Panc1 (cell line): ENCODE measurements around the gene LIX1. TPM values are rescaled to one million over a fixed set of nuclear protein-coding genes. Genes with fewer than 3 reads are reported as not detected.

Experiments
- ATAC-seq: fragments of 200-7000 bp; cut with Tn5 transposase; 2 replicates; pipeline ENCODE4 v1.9.1; 2020; ENCODE audit warnings: mild to moderate bottlenecking, moderate library complexity
- BruUV-seq: library from RNA; stranded (reverse); fragments of 400-500 nt; replicated peaks from 2 replicates; lab custom pipeline; 2021; lab: Mats Ljungman, UMichigan
- CTCF ChIA-PET: fragments of 300-600 bp; sonication (Branson Sonifier 250); formaldehyde crosslinking; loops from one replicate; lab custom pipeline; 2022; ENCODE audit warnings: antibody characterized with exemption; lab: Charles Lee
- POLR2A ChIA-PET: fragments of 300-600 bp; sonication (Branson Sonifier 250); formaldehyde crosslinking; loops from one replicate; lab custom pipeline; 2022; ENCODE audit warnings: antibody characterized with exemption; lab: Charles Lee
- DNase-seq: peaks from one replicate; pipeline ENCODE4 v3.0.0-alpha.2; 2010; ENCODE audit warnings: low read depth, low spot score
- H3K27ac ChIP-seq: 2 replicates; pipeline ENCODE4 v1.5.1; 2011; ENCODE audit warnings: mild to moderate bottlenecking, low read length, inconsistent platforms
- H3K27me3 ChIP-seq: fragments of 200-500 bp; sonication (Bioruptor generic); 2 replicates; pipeline ENCODE4 v1.6.0; 2014; ENCODE audit warnings: low read length, inconsistent platforms; ENCODE audit not compliant: control insufficient read depth, insufficient read depth
- H3K36me3 ChIP-seq: fragments of 200-500 bp; sonication (Bioruptor generic); 2 replicates; pipeline ENCODE4 v1.5.1; 2014; ENCODE audit warnings: inconsistent platforms, mild to moderate bottlenecking, low read length, moderate library complexity; ENCODE audit not compliant: control insufficient read depth, insufficient read depth
- H3K4me1 ChIP-seq: 2 replicates; pipeline ENCODE4 v1.5.1; 2011; ENCODE audit warnings: inconsistent platforms, mild to moderate bottlenecking, low read length, moderate library complexity; ENCODE audit not compliant: control insufficient read depth, insufficient read depth
- H3K4me3 ChIP-seq, 2 experiments: 2 replicates each; pipeline ENCODE4 v1.5.1; 2011 to 2012; ENCODE audit warnings: low read depth in 2 of 2, low read length in 2 of 2, mild to moderate bottlenecking in 2 of 2, inconsistent platforms in 1 of 2, moderate library complexity in 1 of 2
- H3K9me3 ChIP-seq: fragments of 200-500 bp; sonication (Bioruptor generic); 2 replicates; pipeline ENCODE4 v1.5.1; 2014; ENCODE audit warnings: low read depth, mild to moderate bottlenecking, inconsistent platforms, low read length, moderate library complexity; ENCODE audit not compliant: control insufficient read depth, insufficient read depth
- POLR2AphosphoS5 ChIP-seq: IDR thresholded peaks from 2 replicates; pipeline ENCODE4 v1.6.1; 2012; ENCODE audit warnings: mild to moderate bottlenecking, low read depth, low read length, moderate library complexity
- SIN3A ChIP-seq: IDR thresholded peaks from 2 replicates; pipeline ENCODE4 v1.6.1; 2012; ENCODE audit warnings: low read depth, mild to moderate bottlenecking, low read length, moderate library complexity, borderline replicate concordance; ENCODE audit not compliant: insufficient read depth
- TCF7L2 ChIP-seq: IDR thresholded peaks from 2 replicates; pipeline ENCODE4 v1.6.1; 2011; ENCODE audit warnings: mild to moderate bottlenecking, low read depth, low read length, inconsistent platforms
- in situ Hi-C: cut with HindIII; loops from 2 replicates; pipeline ENCODE4 v1.10.0; 2016; ENCODE audit warnings: low sequenced_read_pairs, low pct_unique_long_range_greater_than_20kb
- intact Hi-C: fragments of 100-400 bp; cut with micrococcal nuclease; formaldehyde crosslinking; loops from one replicate; pipeline ENCODE4 v1.10.0; 2022; ENCODE audit not compliant: unreplicated experiment
- total RNA-seq: library from RNA; stranded (reverse); gene quantifications from one replicate; pipeline ENCODE4 v1.2.1, GENCODE V29; 2021; ENCODE audit not compliant: unreplicated experiment
- TF ChIP-seq, protein P1 (sequence below): fragments of 450-650 bp; IDR thresholded peaks from 2 replicates; pipeline ENCODE4 v1.5.1; 2017; ENCODE audit warnings: mild to moderate bottlenecking
- TF ChIP-seq, protein P2 (sequence below), 2 experiments: IDR thresholded peaks; 2 replicates each; pipeline ENCODE4 v1.6.1; 2011 to 2012; ENCODE audit warnings: low read depth in 2 of 2, control low read depth in 1 of 2, low read length in 1 of 2, mild to moderate bottlenecking in 1 of 2, moderate library complexity in 1 of 2; ENCODE audit not compliant: insufficient read depth in 1 of 2

Gene LIX1
- total RNA-seq, 1 experiment from 2014 or later, result not detected

DNA sequence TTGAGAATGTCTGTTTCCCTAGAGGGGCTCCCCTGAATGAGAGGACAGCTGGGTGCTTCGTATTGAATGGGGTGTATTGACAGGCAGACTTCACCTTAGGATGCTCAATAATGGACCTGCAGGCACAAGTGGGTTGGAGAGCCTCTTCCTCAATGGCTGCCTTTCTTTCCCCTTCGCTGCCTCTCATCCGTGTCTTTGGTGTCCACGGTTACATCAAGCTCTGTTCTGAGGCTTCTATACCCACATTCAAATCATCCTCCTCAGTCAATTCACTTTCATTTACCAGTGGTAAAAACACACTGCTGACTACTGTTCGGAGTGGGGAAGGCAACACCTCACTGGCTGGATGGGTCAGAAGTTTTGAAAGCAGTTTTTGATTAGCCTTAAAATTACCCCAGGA lies 20.6 kb downstream of the LIX1 start:
- BruUV-seq, result no TSS peak
- H3K27ac ChIP-seq, result no peak overlapping the region
- H3K4me3 ChIP-seq, result no peak overlapping the region
- H3K4me1 ChIP-seq, result no peaks in the 10 kb centered on the region
- TF ChIP-seq, protein P1, sequence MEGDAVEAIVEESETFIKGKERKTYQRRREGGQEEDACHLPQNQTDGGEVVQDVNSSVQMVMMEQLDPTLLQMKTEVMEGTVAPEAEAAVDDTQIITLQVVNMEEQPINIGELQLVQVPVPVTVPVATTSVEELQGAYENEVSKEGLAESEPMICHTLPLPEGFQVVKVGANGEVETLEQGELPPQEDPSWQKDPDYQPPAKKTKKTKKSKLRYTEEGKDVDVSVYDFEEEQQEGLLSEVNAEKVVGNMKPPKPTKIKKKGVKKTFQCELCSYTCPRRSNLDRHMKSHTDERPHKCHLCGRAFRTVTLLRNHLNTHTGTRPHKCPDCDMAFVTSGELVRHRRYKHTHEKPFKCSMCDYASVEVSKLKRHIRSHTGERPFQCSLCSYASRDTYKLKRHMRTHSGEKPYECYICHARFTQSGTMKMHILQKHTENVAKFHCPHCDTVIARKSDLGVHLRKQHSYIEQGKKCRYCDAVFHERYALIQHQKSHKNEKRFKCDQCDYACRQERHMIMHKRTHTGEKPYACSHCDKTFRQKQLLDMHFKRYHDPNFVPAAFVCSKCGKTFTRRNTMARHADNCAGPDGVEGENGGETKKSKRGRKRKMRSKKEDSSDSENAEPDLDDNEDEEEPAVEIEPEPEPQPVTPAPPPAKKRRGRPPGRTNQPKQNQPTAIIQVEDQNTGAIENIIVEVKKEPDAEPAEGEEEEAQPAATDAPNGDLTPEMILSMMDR, result no peak
- TF ChIP-seq, protein P2, sequence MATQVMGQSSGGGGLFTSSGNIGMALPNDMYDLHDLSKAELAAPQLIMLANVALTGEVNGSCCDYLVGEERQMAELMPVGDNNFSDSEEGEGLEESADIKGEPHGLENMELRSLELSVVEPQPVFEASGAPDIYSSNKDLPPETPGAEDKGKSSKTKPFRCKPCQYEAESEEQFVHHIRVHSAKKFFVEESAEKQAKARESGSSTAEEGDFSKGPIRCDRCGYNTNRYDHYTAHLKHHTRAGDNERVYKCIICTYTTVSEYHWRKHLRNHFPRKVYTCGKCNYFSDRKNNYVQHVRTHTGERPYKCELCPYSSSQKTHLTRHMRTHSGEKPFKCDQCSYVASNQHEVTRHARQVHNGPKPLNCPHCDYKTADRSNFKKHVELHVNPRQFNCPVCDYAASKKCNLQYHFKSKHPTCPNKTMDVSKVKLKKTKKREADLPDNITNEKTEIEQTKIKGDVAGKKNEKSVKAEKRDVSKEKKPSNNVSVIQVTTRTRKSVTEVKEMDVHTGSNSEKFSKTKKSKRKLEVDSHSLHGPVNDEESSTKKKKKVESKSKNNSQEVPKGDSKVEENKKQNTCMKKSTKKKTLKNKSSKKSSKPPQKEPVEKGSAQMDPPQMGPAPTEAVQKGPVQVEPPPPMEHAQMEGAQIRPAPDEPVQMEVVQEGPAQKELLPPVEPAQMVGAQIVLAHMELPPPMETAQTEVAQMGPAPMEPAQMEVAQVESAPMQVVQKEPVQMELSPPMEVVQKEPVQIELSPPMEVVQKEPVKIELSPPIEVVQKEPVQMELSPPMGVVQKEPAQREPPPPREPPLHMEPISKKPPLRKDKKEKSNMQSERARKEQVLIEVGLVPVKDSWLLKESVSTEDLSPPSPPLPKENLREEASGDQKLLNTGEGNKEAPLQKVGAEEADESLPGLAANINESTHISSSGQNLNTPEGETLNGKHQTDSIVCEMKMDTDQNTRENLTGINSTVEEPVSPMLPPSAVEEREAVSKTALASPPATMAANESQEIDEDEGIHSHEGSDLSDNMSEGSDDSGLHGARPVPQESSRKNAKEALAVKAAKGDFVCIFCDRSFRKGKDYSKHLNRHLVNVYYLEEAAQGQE (IDR thresholded peaks at IDR 0.05; ENCODE audit: insufficient read depth in 1 of 2, low read depth in 2 of 2, low read length in 1 of 2), result no peak
- TF ChIP-seq TCF7L2, result no peak
- no peak for TF ChIP-seq SIN3A
- TF ChIP-seq POLR2AphosphoS5, result no peak
- ChIA-PET POLR2A (no interaction called here), CTCF (no interaction called here)
- H3K27me3 ChIP-seq, result peaks cover 30% of the 10 kb centered on the region
- H3K36me3 ChIP-seq, result no peaks in the 10 kb centered on the region
- no peak for ATAC-seq
- intact Hi-C loops, result no loop called here
- no peak for DNase-seq
- H3K9me3 ChIP-seq, result no peaks in the 10 kb centered on the region
- in situ Hi-C loops, result no loop called here

DNA sequence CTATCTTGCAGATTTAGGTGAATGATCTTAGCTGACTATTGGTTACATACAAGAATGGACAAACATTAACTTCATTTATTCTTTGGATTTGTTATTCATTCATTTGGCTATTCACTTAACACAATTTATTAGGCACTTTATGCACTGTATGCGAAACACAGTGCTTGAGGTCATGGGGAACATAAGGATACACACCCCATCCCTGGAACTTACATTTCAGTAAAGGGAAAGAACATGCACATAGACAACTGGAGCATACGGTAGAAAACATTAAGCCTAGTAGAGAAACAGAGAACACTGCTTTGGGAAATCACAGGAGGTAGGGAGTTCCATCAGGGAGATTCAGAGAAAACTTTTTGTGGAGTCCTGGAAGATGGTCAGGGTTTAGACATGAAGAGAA lies 22.2 kb downstream of the LIX1 start:
- no TSS peak for BruUV-seq
- ChIA-PET CTCF (no interaction called here), POLR2A (no interaction called here)
- Histone ChIP-seq H3K27ac (no peak overlapping the region), H3K4me3 (no peak overlapping the region), H3K4me1 (no peaks in the 10 kb centered on the region), H3K27me3 (peaks cover 30% of the 10 kb centered on the region), H3K36me3 (no peaks in the 10 kb centered on the region), H3K9me3 (no peaks in the 10 kb centered on the region)
- TF ChIP-seq SIN3A, result no peak
- no peak for TF ChIP-seq POLR2AphosphoS5
- TF ChIP-seq TCF7L2, result no peak
- TF ChIP-seq, protein P2 (IDR thresholded peaks at IDR 0.05; ENCODE audit: insufficient read depth in 1 of 2, low read depth in 2 of 2, low read length in 1 of 2), result no peak
- TF ChIP-seq, protein P1, result no peak
- ATAC-seq (no peak), DNase-seq (no peak)
- in situ Hi-C loops (no loop called here), intact Hi-C loops (no loop called here)
